Small intestine (tissue), 7 donors: Measurements from ENCODE around the gene RAD51B. TPM values are rescaled to one million over a fixed set of nuclear protein-coding genes. Genes with fewer than 3 reads are reported as not detected.
A peak's percentile ranks its signal among the peaks of the same experiment; 100 is the strongest.

Experiments used
- DNase-seq, 2 donors: peaks; one replicate each; pipeline versions ENCODE4 v3.0.0 to v3.0.0-alpha.2; 2013
- FAIRE-seq: peaks from 2 replicates; lab custom pipeline; 2012; peaks lifted over from hg19 to GRCh38; lab: Jason Lieb, UNC
- H3K27ac ChIP-seq, 3 donors: one replicate each; pipeline ENCODE4 v1.5.1; 2013; ENCODE audit warnings: low read length in 2 of 3, mild to moderate bottlenecking in 2 of 3, control low read depth in 1 of 3, inconsistent platforms in 1 of 3, low read depth in 1 of 3, moderate library complexity in 1 of 3
- H3K27me3 ChIP-seq, 3 donors: one replicate each; pipeline ENCODE4 v1.6.1; 2013; ENCODE audit warnings: low read length in 3 of 3, inconsistent platforms in 1 of 3; ENCODE audit not compliant: control insufficient read depth in 3 of 3, insufficient read depth in 3 of 3
- H3K36me3 ChIP-seq, 3 donors: one replicate each; pipeline ENCODE4 v1.6.1; 2013; ENCODE audit warnings: low read length in 3 of 3, inconsistent platforms in 1 of 3, low read depth in 1 of 3, mild to moderate bottlenecking in 1 of 3, moderate library complexity in 1 of 3; ENCODE audit not compliant: control insufficient read depth in 3 of 3, insufficient read depth in 2 of 3
- H3K4me1 ChIP-seq, 3 donors: one replicate each; pipeline ENCODE4 v1.6.1; 2013; ENCODE audit warnings: low read length in 2 of 3, inconsistent platforms in 1 of 3, low read depth in 1 of 3, mild to moderate bottlenecking in 1 of 3, moderate library complexity in 1 of 3; ENCODE audit not compliant: control insufficient read depth in 3 of 3, insufficient read depth in 2 of 3
- H3K4me3 ChIP-seq, 3 donors: one replicate each; pipeline ENCODE4 v1.5.1; 2013; ENCODE audit warnings: low read length in 3 of 3, control low read depth in 1 of 3, inconsistent platforms in 1 of 3, low read depth in 1 of 3, mild to moderate bottlenecking in 1 of 3, moderate library complexity in 1 of 3
- H3K9me3 ChIP-seq, 2 donors: one replicate each; pipeline ENCODE4 v1.6.1; 2013; ENCODE audit warnings: low read depth in 1 of 2, low read length in 1 of 2; ENCODE audit not compliant: control insufficient read depth in 2 of 2, insufficient read depth in 1 of 2
- WGBS, 3 donors: extraction: QIAGEN DNeasy Blood & Tissue Kit; methylation state at CpG; one replicate each; pipeline ENCODE4 v1.1.7; 2013; 5-methylcytosine and 5-hydroxymethylcytosine counted together
- polyA plus RNA-seq, 4 donors: library from polyadenylated mRNA; stranded (reverse) in 3 of 4; unstranded in 1 of 4; fragments of 200-250 nt in 3 of 4; fragments of 120-200 nt in 1 of 4; gene quantifications; one replicate each; pipeline versions ENCODE4 v1.2.1 to v1.2.3, GENCODE V29; 2013
- donor health status: healthy with polysubstance abuse.
- donor health status: control.
- donor health status: control.
- donor health status: Bipolar disorder and iron deficiency.
- donor health status: healthy.

The RAD51B gene
- polyA plus RNA-seq, 4 donors: 1.1 to 9.0 (median 4.1) TPM

- DNase-seq: peak in 1 of 2 donors; percentile 53
- Histone ChIP-seq H3K27me3 (no peaks in the 10 kb centered on the region), H3K4me3 (no peak overlapping the region), H3K36me3 (no peaks in the 10 kb centered on the region), H3K4me1 (peaks cover 0 to 75% (median 0%) of the 10 kb centered on the region in 3 donors), H3K27ac (peak overlapping the region in 1 of 3 donors; percentile 81), H3K9me3 (no peaks in the 10 kb centered on the region)
- WGBS, 3 donors: 64 to 72% (median 65%) methylated on average over 7 of the region's 7 CpGs
- no peak for FAIRE-seq
Observed at GRCh38 chr14:68756000-68756481, 936.5 kb downstream of the RAD51B start.

- Histone ChIP-seq H3K4me3 (no peak overlapping the region), H3K27ac (peak overlapping the region in 1 of 3 donors; percentile 81), H3K4me1 (peaks cover 0 to 82% (median 5%) of the 10 kb centered on the region in 3 donors), H3K36me3 (no peaks in the 10 kb centered on the region), H3K9me3 (no peaks in the 10 kb centered on the region), H3K27me3 (no peaks in the 10 kb centered on the region)
- DNase-seq: no peak
- 95 to 98% (median 98%) methylated on average over 6 of the region's 6 CpGs for WGBS, 3 donors
- no peak for FAIRE-seq
Observed at GRCh38 chr14:68756734-68757133, 937.2 kb downstream of the RAD51B start.

- DNase-seq (peak in 1 of 2 donors; percentile 91), FAIRE-seq (no peak)
- H3K36me3 ChIP-seq: no peaks in the 10 kb centered on the region
- 50 to 66% (median 63%) methylated on average over 4 of the region's 4 CpGs for WGBS, 3 donors
- peaks cover 0 to 81% (median 5%) of the 10 kb centered on the region in 3 donors for H3K4me1 ChIP-seq
- no peak overlapping the region for H3K4me3 ChIP-seq
- no peaks in the 10 kb centered on the region for H3K9me3 ChIP-seq
- no peaks in the 10 kb centered on the region for H3K27me3 ChIP-seq
- H3K27ac ChIP-seq: peak overlapping the region in 2 of 3 donors; percentile 15 to 87
Observed at GRCh38 chr14:68757618-68758081, 938.1 kb downstream of the RAD51B start.

- FAIRE-seq: no peak
- H3K27ac ChIP-seq: peak overlapping the region in 1 of 3 donors; percentile 87
- 83 to 89% (median 89%) methylated on average over 3 of the region's 3 CpGs for WGBS, 3 donors
Observed at GRCh38 chr14:68758301-68758700, 938.7 kb downstream of the RAD51B start.

GRCh38 chr14:68759017-68759560 lies 939.5 kb downstream of the RAD51B start:
- 94 to 97% (median 95%) methylated on average over 8 of the region's 8 CpGs for WGBS, 3 donors
- DNase-seq (no peak), FAIRE-seq (no peak)
- H3K9me3 ChIP-seq: no peaks in the 10 kb centered on the region
- H3K27ac ChIP-seq: peak overlapping the region in 1 of 3 donors; percentile 87
- no peaks in the 10 kb centered on the region for H3K36me3 ChIP-seq
- H3K4me1 ChIP-seq: peaks cover 4 to 83% (median 5%) of the 10 kb centered on the region in 3 donors
- H3K27me3 ChIP-seq: no peaks in the 10 kb centered on the region
- H3K4me3 ChIP-seq: no peak overlapping the region

More at GRCh38 chr14:68758301-68758700, 938.7 kb downstream of the RAD51B start:
- Histone ChIP-seq H3K27me3 (no peaks in the 10 kb centered on the region), H3K9me3 (no peaks in the 10 kb centered on the region), H3K4me1 (peaks cover 4 to 82% (median 5%) of the 10 kb centered on the region in 3 donors), H3K36me3 (no peaks in the 10 kb centered on the region), H3K4me3 (no peak overlapping the region)
- no peak for DNase-seq

GRCh38 chr14:68759937-68760336 lies 940.4 kb downstream of the RAD51B start:
- DNase-seq (no peak), FAIRE-seq (no peak)
- peak overlapping the region in 1 of 3 donors; percentile 54 for H3K27ac ChIP-seq
- peaks cover 4 to 76% (median 5%) of the 10 kb centered on the region in 3 donors for H3K4me1 ChIP-seq
- no peaks in the 10 kb centered on the region for H3K9me3 ChIP-seq
- WGBS, 3 donors: 74 to 87% (median 81%) methylated on average over 5 of the region's 5 CpGs
- H3K36me3 ChIP-seq: no peaks in the 10 kb centered on the region
- H3K4me3 ChIP-seq: no peak overlapping the region
- H3K27me3 ChIP-seq: no peaks in the 10 kb centered on the region

- H3K9me3 ChIP-seq: no peaks in the 10 kb centered on the region
- H3K4me3 ChIP-seq: no peak overlapping the region
- H3K4me1 ChIP-seq: peaks cover 4 to 73% (median 5%) of the 10 kb centered on the region in 3 donors
- peak overlapping the region in 2 of 3 donors; percentile 18 to 54 for H3K27ac ChIP-seq
- WGBS, 3 donors: 19 to 58% (median 43%) methylated on average over 2 of the region's 2 CpGs
- DNase-seq (peak in 1 of 2 donors; percentile 66), FAIRE-seq (no peak)
- no peaks in the 10 kb centered on the region for H3K36me3 ChIP-seq
- no peaks in the 10 kb centered on the region for H3K27me3 ChIP-seq
Observed at GRCh38 chr14:68760761-68761160, 941.2 kb downstream of the RAD51B start.

- Histone ChIP-seq H3K9me3 (no peaks in the 10 kb centered on the region), H3K27me3 (no peaks in the 10 kb centered on the region), H3K4me3 (no peak overlapping the region), H3K4me1 (peaks cover 5 to 70% (median 5%) of the 10 kb centered on the region in 3 donors), H3K36me3 (no peaks in the 10 kb centered on the region), H3K27ac (peak overlapping the region; percentile 17 to 54 (median 18))
- WGBS, 3 donors: 50 to 81% (median 80%) methylated on average over 1 of the region's 1 CpG
- FAIRE-seq (no peak), DNase-seq (no peak)
Observed at GRCh38 chr14:68761391-68761790, 941.8 kb downstream of the RAD51B start.
